ENCODE data around the gene KIF23.

DNA sequence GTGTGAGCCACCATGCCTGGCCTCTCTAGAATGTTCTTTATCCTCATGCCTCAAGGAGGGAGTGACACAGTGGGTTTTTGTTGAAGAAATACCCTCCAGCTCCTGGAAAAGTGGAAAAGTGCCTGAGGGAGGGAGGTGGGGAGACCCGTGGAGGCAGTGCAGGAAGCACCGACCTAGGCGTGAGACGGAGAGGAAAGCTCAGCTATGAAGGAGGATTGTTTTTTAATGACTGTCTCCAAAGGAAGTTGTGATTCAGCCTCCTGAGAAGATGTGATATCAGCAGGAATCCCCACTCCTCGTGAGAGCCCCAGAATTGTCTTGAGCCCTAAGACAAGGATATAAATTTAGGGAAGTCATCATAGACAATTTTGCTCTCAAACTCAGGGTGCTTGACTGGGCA is 60.1 kb downstream of the KIF23 start:
- TF ChIP-seq GATA3 (IDR thresholded peaks at IDR 0.05; ENCODE audit: low read depth, low read length) (no peak), GATA2 (IDR thresholded peaks at IDR 0.05; ENCODE audit: low read depth, low read length) (no peak)

Data from SH-SY5Y (cell line).